Testis (tissue), 3 donors: ENCODE measurements around the gene SMARCD1. TPM values are rescaled to one million over a fixed set of nuclear protein-coding genes. Genes with fewer than 3 reads are reported as not detected.

Source experiments
- DNase-seq: peaks from one replicate; pipeline ENCODE4 v3.0.0-alpha.2; 2019
- H3K27ac ChIP-seq, 2 donors: fragments of 200-600 bp; sonication (generic); one replicate each; pipeline ENCODE4 v1.5.1; 2019
- H3K27me3 ChIP-seq: fragments of 200-600 bp; sonication (generic); one replicate; pipeline ENCODE4 v1.5.1; 2019
- H3K36me3 ChIP-seq: fragments of 200-600 bp; sonication (generic); one replicate; pipeline ENCODE4 v1.5.1; 2017; ENCODE audit warnings: low read depth; ENCODE audit errors: missing control alignments
- H3K4me1 ChIP-seq: fragments of 200-600 bp; sonication (generic); one replicate; pipeline ENCODE4 v1.5.1; 2019
- H3K4me3 ChIP-seq, 2 donors: fragments of 200-600 bp; sonication (generic); one replicate each; pipeline ENCODE4 v1.5.1; 2017 to 2019
- H3K9me3 ChIP-seq: fragments of 200-600 bp; sonication (generic); one replicate; pipeline ENCODE4 v1.5.1; 2017
- POLR2A ChIP-seq: fragments of 450-650 bp; IDR thresholded peaks from one replicate; pipeline ENCODE4 v1.6.1; 2017; ENCODE audit warnings: antibody characterized with exemption, mild to moderate bottlenecking, moderate library complexity
- WGBS, 2 donors: methylation state at CpG; one replicate each; pipeline ENCODE4 v1.1.5; 2018; 5-methylcytosine and 5-hydroxymethylcytosine counted together
- intact Hi-C: fragments of 100-400 bp; cut with DNase I; formaldehyde crosslinking; loops from one replicate; pipeline ENCODE4 v1.15.1; 2023; ENCODE audit warnings: low total_unique reads
- polyA plus RNA-seq: library from polyadenylated mRNA; stranded (reverse); fragments of 350-450 nt; fragmentation: Illumina TruSeq; extraction: RNeasy Lipid Tissue Mini Kit (QIAGEN cat#74804); gene quantifications from one replicate; pipeline ENCODE4 v1.2.3, GENCODE V29; 2014; ENCODE audit warnings: low read depth, low replicate concordance; ENCODE audit not compliant: insufficient read depth
- total RNA-seq, 2 donors: library from RNA; depleted of rRNA; stranded (reverse); fragments of >200 nt; gene quantifications; one replicate each; pipeline ENCODE4 v1.2.3, GENCODE V29; 2016
- TF ChIP-seq, protein P1 (sequence below), 3 experiments: fragments of 450-650 bp in 2 of 3; fragments of 200-600 bp in 1 of 3; sonication (generic) in 1 of 3; IDR thresholded peaks; one replicate each; pipeline ENCODE4 v1.5.1; 2016 to 2019; ENCODE audit warnings: antibody characterized with exemption in 3 of 3, mild to moderate bottlenecking in 2 of 3, moderate library complexity in 1 of 3

SMARCD1 gene
- total and polyA plus RNA-seq, 3 donors from 2014 or later, result 67.3 to 99.0 (median 87.6) TPM

DNA sequence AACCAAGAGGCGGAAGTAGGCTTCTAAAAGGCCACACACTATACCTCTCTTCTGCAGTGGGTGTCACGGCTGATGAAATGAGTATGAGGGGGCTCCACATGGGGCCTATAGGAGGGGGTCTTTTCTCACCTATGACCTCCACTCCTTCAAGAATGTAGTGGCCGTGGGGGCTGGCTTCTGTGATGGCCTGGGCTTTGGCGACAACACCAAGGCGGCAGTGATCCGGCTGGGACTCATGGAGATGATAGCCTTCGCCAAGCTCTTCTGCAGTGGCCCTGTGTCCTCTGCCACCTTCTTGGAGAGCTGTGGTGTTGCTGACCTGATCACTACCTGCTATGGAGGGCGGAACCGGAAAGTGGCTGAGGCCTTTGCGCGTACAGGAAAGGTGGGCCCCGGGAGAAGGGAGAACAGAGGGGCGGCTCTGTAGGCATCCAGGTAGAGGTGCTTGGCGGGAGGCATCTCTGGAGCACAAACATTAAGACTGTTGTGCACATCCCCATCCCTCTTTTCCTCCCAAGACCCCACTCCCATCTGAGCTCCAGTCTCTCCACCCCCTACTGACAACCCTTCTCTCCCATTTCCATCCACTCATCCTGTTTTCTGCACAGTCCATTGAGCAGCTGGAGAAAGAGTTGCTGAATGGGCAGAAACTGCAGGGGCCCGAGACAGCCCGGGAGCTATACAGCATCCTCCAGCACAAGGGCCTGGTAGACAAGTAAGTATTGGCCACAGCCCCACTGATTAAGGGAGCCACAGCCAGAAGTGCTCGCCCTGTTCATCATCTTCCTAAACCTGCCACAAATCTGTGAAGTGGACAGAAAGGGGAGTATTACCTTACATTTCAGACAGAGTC lies 22.5 kb downstream of the SMARCD1 start:
- DNase-seq, result no peak
- H3K27ac ChIP-seq, result no peak overlapping the region
- no peaks in the 10 kb centered on the region for H3K36me3 ChIP-seq
- WGBS, 2 donors, result 94% methylated on average over 10 to 17 of the region's 17 CpGs
- intact Hi-C loops, result loop anchor here (10.0 kb wide), 1 partner anchor 67 kb away; no protein-coding TSS in a partner anchor
- TF ChIP-seq, protein P1, sequence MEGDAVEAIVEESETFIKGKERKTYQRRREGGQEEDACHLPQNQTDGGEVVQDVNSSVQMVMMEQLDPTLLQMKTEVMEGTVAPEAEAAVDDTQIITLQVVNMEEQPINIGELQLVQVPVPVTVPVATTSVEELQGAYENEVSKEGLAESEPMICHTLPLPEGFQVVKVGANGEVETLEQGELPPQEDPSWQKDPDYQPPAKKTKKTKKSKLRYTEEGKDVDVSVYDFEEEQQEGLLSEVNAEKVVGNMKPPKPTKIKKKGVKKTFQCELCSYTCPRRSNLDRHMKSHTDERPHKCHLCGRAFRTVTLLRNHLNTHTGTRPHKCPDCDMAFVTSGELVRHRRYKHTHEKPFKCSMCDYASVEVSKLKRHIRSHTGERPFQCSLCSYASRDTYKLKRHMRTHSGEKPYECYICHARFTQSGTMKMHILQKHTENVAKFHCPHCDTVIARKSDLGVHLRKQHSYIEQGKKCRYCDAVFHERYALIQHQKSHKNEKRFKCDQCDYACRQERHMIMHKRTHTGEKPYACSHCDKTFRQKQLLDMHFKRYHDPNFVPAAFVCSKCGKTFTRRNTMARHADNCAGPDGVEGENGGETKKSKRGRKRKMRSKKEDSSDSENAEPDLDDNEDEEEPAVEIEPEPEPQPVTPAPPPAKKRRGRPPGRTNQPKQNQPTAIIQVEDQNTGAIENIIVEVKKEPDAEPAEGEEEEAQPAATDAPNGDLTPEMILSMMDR (IDR thresholded peaks at IDR 0.05), result no peak
- TF ChIP-seq POLR2A, result no peak
- no peak overlapping the region for H3K4me3 ChIP-seq
- no peaks in the 10 kb centered on the region for H3K9me3 ChIP-seq
- peaks cover 34% of the 10 kb centered on the region for H3K4me1 ChIP-seq
- H3K27me3 ChIP-seq, result no peaks in the 10 kb centered on the region

DNA sequence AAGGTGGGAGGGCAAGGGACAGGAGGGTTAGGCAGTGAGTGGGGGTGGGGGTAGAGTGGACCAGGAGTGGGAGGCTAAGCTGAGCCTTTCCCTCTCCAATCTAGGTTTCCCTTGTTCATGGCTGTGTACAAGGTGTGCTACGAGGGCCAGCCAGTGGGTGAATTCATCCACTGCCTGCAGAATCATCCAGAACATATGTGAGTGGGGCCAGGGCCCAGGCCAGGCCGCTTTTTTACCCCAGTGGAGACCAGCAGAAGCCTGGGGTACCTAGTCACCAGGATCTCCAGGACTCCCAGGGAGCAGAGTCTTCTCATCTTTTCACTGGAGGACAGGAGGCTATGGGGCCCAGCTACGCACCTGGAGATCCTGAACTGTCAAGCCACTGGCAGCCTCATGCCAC lies 24.2 kb downstream of the SMARCD1 start:
- TF ChIP-seq, protein P1 (IDR thresholded peaks at IDR 0.05), result no peak
- no peak for TF ChIP-seq POLR2A
- Histone ChIP-seq H3K4me3 (no peak overlapping the region), H3K9me3 (no peaks in the 10 kb centered on the region), H3K27ac (no peak overlapping the region), H3K36me3 (no peaks in the 10 kb centered on the region), H3K4me1 (peaks cover 18% of the 10 kb centered on the region), H3K27me3 (no peaks in the 10 kb centered on the region)
- intact Hi-C loops, result loop anchor here (10.0 kb wide), 1 partner anchor 65 kb away; no protein-coding TSS in a partner anchor
- DNase-seq, result no peak
- 88 to 91% methylated on average over 1 to 3 of the region's 3 CpGs for WGBS, 2 donors

DNA sequence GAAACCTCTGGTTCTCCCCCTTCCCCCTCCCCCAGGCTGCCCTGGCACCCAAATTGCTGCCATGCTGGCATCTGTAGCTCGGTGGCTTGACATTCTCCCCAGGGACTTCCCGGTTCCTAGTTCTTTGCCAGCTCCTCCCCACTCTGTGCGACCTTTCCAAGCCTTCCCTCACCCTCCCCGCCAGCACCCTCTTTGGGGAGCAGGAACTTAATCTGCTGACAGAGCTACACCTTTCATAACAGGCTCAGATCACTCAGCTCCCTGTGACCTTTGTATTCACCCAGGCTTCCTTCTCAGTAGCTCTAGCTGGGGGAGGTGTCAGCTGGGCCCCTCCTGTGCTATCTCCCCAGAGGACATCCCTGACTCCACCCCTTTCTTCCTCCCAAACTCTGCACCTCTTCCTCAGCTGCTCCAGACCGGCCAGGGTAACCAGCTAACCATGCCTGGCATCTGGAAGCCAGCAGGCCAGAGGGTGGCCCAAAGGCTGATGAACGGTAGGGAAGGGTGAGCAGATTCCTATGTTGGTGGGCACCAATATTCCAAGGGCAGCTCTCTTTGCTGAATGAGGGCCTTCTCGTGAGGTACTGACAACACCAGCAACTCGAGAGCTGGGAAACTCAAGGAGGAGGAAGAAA lies 25.1 kb downstream of the SMARCD1 start:
- 60 to 68% methylated on average over 7 to 8 of the region's 8 CpGs for WGBS, 2 donors
- Histone ChIP-seq H3K36me3 (no peaks in the 10 kb centered on the region), H3K27ac (peak overlapping the region in 1 of 2 donors; percentile 53), H3K4me1 (peaks cover 16% of the 10 kb centered on the region), H3K9me3 (no peaks in the 10 kb centered on the region), H3K27me3 (no peaks in the 10 kb centered on the region), H3K4me3 (no peak overlapping the region)
- TF ChIP-seq, protein P1 (IDR thresholded peaks at IDR 0.05), result no peak
- no peak for TF ChIP-seq POLR2A
- no peak for DNase-seq
- intact Hi-C loops, result no loop called here

DNA sequence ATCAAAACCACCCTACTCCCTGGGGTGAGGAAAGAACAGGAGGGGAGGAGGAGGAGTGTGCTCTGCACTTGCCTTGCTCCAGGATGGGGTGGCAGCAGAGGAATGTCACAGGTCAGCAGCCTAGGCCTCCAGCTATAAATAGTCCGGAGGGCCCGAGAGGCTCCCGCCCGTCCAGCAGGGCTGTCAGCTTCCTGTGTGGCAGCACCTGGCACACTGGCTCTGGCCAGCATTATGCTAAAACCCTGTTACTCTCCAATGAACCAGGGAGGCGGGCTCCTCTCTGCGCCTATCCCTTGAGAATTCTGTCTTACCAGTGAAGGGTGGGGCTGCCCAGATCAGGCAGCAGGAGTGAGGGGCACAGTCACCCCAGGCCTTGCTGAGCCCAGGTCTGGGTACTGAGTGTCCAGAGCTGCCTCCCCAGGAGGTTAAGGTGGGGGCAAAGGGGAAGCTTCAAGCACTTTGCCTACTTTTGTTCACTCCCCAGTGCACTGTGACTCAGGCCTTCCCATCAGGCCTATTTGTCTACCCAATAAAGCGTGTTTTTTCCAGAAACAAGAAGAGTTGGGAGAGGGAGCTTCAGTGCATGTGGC lies 25.7 kb downstream of the SMARCD1 start:
- Histone ChIP-seq H3K9me3 (no peaks in the 10 kb centered on the region), H3K27me3 (no peaks in the 10 kb centered on the region), H3K36me3 (no peaks in the 10 kb centered on the region), H3K27ac (peak overlapping the region in 1 of 2 donors; percentile 53), H3K4me1 (peaks cover 16% of the 10 kb centered on the region), H3K4me3 (peak overlapping the region in 1 of 2 donors; percentile 88)
- intact Hi-C loops, result no loop called here
- TF ChIP-seq, protein P1 (IDR thresholded peaks at IDR 0.05), result no peak
- TF ChIP-seq POLR2A, result no peak
- peak; percentile 58 for DNase-seq
- 28 to 30% methylated on average over 6 to 7 of the region's 7 CpGs for WGBS, 2 donors
